Activated CD4-positive, alpha-beta memory T cell treated with anti-CD3 and anti-CD28 coated beads, Interleukin-2, amount 10 ng/mL, durations not matched to agents 7 days and 5 days (primary cell): ENCODE results near the gene CIC. TPM values are rescaled to one million over a fixed set of nuclear protein-coding genes. Genes with fewer than 3 reads are reported as not detected.

ENCODE experiments used
- CTCF ChIA-PET: fragments of 350-600 bp; sonication (Branson Sonifier 250); formaldehyde crosslinking; loops from one replicate; lab custom pipeline; 2021; ENCODE audit warnings: antibody characterized with exemption, inconsistent platforms; lab: Charles Lee
- POLR2A ChIA-PET: fragments of 350-600 bp; sonication (Branson Sonifier 250); formaldehyde crosslinking; loops from one replicate; lab custom pipeline; 2021; ENCODE audit warnings: antibody characterized with exemption; lab: Charles Lee
- DNase-seq: peaks from one replicate; pipeline ENCODE4 v3.0.0-alpha.2; 2020
- H3K27ac Mint-ChIP-seq: one replicate; pipeline ENCODE4 v1.8.0; 2021; ENCODE audit warnings: mild to moderate bottlenecking, mixed read lengths
- H3K27me3 Mint-ChIP-seq: one replicate; pipeline ENCODE4 v1.8.0; 2021; ENCODE audit warnings: mixed read lengths
- H3K36me3 Mint-ChIP-seq: one replicate; pipeline ENCODE4 v1.8.0; 2021; ENCODE audit warnings: low read depth, mixed read lengths
- H3K4me1 Mint-ChIP-seq: one replicate; pipeline ENCODE4 v1.8.0; 2021; ENCODE audit warnings: mixed read lengths
- H3K4me3 Mint-ChIP-seq: one replicate; pipeline ENCODE4 v1.8.0; 2021; ENCODE audit warnings: mild to moderate bottlenecking, mixed read lengths
- H3K9me3 Mint-ChIP-seq: one replicate; pipeline ENCODE4 v1.8.0; 2021; ENCODE audit warnings: mixed read lengths
- total RNA-seq, 2 experiments: library from RNA; stranded (reverse); gene quantifications; one replicate each; pipeline ENCODE4 v1.2.3, GENCODE V29; 2021

The CIC gene
- total RNA-seq, 2 experiments from 2014 or later, result 86.5 to 88.8 TPM

DNA sequence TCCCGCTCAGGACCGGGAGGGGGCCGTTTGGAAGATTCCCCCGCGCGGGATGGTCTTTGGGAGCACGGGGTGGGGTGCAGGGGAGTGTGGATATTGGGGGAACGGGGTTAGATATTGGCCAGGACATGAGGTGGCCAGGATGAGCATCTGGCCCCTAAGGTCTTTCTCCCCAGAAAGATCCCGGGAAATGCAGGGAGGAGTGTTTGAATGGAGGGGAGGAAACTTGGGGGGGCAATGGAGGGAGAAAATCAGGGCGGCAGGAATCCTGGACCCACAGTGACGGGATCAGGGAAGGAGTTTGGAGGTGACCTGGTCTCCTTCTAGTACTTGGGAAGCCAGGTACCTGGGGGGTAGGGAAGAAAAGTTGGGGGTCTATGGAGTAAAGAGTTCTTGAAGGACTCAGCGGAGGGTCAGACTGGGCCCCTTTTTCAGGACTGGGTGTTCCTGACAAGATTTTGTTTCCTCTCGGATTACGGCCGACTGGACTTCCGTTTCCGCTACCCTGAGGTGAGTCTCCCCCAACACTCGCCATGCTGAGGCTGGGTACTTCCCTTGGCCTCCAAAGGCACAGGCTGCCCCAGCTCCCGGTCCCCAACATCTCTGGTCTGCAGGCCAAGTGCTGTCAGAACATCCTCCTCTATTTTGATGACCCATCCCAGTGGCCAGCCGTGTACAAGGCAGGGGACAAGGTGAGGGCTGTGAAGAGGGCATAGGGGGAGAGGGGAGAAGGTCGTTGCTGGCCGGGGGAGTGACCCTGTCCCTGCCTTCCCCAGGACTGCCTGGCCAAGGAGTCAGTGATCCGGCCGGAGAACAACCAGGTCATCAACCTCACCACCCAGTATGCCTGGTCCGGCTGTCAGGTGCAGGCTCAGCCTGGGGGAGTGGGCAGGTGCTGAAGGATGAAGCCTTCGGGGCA, 45.0 kb downstream of the CIC start:
- Mint-ChIP-seq H3K4me3 (no peak overlapping the region), H3K36me3 (no peaks in the 10 kb centered on the region), H3K27ac (no peak overlapping the region), H3K4me1 (peaks cover 22% of the 10 kb centered on the region), H3K27me3 (peaks cover 37% of the 10 kb centered on the region), H3K9me3 (no peaks in the 10 kb centered on the region)
- no peak for DNase-seq
- CTCF ChIA-PET, result no interaction called here
- POLR2A ChIA-PET, result interaction anchor here (0.9 kb wide), 1 partner anchor 137 kb away, joined by 3 read pairs; no protein-coding TSS in a partner anchor

DNA sequence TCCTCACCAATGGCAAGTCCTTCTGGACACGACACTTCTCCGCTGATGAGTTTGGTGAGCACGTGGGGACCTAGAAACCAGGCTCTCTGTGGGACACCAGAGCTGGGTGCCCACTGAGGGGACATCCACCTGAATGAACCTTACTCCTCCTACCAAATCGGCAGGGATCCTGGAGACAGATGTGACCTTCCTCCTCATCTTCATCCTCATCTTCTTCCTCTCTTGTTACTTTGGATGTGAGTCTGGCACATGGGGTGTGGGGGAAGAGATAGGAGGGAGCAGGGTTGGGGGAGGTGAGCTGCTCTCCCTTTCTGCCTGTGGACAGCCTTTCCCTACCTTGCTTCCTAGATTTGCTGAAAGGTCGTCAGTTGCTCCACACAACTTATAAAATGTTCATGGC, 46.0 kb downstream of the CIC start:
- POLR2A ChIA-PET, result interaction anchor here (0.9 kb wide), 1 partner anchor 138 kb away, joined by 3 read pairs; no protein-coding TSS in a partner anchor
- Mint-ChIP-seq H3K4me1 (peaks cover 22% of the 10 kb centered on the region), H3K36me3 (no peaks in the 10 kb centered on the region), H3K27ac (no peak overlapping the region), H3K27me3 (peaks cover 38% of the 10 kb centered on the region), H3K9me3 (no peaks in the 10 kb centered on the region), H3K4me3 (no peak overlapping the region)
- CTCF ChIA-PET, result no interaction called here
- DNase-seq, result no peak

DNA sequence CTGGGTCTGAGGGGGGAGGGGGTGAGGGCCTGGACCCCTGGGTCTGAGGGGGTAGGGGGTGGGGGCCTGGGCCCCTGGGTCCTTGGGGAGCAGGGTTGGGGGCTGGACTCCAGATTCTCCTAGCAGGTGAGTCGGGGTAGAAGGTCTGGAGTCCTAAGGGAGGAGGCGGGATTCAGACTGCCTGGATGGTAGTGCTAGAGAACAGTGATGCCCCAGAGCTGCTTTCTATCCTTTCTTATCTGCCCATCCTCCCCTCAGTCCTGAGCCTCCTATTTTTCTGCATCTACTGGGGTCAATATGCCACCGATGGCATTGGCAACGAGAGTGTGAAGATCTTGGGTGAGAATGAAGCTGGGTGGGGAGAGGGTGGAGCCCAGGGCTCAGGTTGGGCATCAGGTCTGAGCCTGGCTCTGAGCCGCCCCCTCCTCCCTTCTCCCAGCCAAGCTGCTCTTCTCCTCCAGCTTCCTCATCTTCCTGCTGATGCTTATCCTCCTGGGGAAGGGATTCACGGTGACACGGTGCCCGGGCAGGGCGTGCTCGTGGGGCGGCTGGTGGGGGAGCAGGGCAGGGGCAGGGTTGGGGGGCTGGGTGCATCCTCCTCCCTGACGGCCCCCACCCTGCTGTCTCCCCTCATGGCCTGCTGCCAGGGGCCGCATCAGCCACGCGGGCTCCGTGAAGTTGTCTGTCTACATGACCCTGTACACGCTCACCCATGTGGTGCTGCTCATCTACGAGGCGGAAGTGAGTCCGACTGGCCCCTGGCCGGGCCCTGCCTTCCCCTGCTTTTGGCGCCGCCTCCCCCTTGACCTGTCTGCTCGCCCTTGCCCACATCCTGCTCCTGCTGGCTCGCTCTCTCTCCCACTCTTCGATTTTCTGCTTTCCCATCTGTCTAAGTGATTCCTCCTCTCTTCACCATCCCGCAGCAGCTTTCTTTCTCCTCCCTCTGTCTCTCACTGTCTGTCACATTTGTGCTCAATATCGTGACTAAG, 47.5 kb downstream of the CIC start:
- POLR2A ChIA-PET, result interaction anchor here (0.6 kb wide), 1 partner anchor 78 kb away, joined by 3 read pairs; no protein-coding TSS in a partner anchor
- H3K9me3 Mint-ChIP-seq, result no peaks in the 10 kb centered on the region
- H3K27ac Mint-ChIP-seq, result no peak overlapping the region
- no peak for DNase-seq
- no peaks in the 10 kb centered on the region for H3K36me3 Mint-ChIP-seq
- CTCF ChIA-PET, result no interaction called here
- H3K27me3 Mint-ChIP-seq, result peaks cover 41% of the 10 kb centered on the region
- peaks cover 22% of the 10 kb centered on the region for H3K4me1 Mint-ChIP-seq
- H3K4me3 Mint-ChIP-seq, result no peak overlapping the region

DNA sequence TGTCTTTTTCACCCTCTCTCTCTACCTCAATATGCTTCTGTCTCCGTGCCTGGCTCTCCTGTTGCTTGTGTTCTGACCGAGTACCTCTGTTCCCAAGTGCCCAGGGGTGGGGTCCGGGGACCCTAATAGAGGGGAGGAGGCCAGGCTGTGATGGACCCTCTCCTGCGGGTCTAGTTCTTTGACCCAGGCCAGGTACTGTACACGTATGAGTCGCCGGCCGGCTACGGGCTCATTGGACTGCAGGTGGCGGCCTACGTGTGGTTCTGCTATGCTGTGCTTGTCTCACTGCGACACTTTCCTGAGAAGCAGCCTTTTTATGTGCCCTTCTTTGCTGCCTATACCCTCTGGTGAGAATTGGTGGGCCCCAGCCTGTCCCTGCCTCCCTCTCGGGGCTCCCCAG, 48.5 kb downstream of the CIC start:
- H3K27ac Mint-ChIP-seq, result no peak overlapping the region
- H3K4me1 Mint-ChIP-seq, result peaks cover 18% of the 10 kb centered on the region
- no peaks in the 10 kb centered on the region for H3K9me3 Mint-ChIP-seq
- H3K27me3 Mint-ChIP-seq, result peaks cover 38% of the 10 kb centered on the region
- ChIA-PET CTCF (no interaction called here), POLR2A (no interaction called here)
- H3K36me3 Mint-ChIP-seq, result no peaks in the 10 kb centered on the region
- DNase-seq, result no peak
- no peak overlapping the region for H3K4me3 Mint-ChIP-seq

DNA sequence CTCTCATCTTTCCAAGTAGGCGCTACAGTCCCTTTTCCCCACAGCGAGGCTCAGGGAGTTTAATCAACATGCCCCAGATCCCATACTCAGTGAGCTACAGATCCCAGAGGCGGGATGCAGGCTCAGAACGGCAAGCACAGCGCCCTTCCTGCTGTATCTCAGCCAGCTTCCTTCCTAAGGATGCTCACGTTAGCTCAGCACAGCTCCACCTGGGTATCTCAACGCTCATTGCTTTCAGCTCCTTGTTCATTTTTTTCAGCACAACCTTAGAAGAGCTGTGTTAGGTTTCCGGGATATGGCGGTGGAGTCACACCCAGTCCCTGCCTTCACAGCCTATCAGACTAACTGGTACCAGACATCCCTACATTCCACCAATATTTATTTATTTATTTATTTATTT, 53.3 kb downstream of the CIC start:
- DNase-seq, result no peak
- ChIA-PET POLR2A (no interaction called here), CTCF (interaction anchor here (0.6 to 1.6 kb wide), 9 partner anchors 18 to 287 kb away, joined by 3 to 5 read pairs (median 3); partner anchors contain the start of gene POU2F2)

DNA sequence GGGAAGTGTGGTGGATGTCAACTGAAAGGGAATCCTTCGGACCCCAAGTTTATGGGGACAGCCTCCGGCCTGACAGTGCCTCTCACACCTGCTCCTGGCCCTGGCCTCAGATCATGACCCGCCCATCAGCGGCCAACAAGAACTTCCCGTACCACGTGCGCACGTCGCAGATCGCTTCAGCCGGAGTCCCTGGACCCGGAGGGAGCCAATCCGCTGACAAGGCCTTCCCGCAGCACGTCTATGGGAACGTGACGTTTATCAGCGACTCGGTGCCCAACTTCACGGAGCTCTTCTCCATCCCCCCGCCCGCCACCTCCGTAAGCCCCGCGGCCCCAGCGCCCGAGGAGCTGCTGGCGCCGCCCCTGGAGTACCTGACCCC, 54.4 kb downstream of the CIC start:
- ChIA-PET POLR2A (interaction anchor here (1.0 kb wide), 1 partner anchor 190 kb away, joined by 3 read pairs; no protein-coding TSS in a partner anchor), CTCF (interaction anchor here (1.2 to 1.6 kb wide), 4 partner anchors 13 to 215 kb away, joined by 3 to 5 read pairs (median 4); no protein-coding TSS in a partner anchor)
- DNase-seq, result no peak
- Mint-ChIP-seq H3K27me3 (peaks cover 29% of the 10 kb centered on the region), H3K4me1 (peaks cover 18% of the 10 kb centered on the region), H3K27ac (no peak overlapping the region), H3K4me3 (peak overlapping the region; percentile 21), H3K36me3 (no peaks in the 10 kb centered on the region), H3K9me3 (no peaks in the 10 kb centered on the region)

More for the DNA sequence above, 53.3 kb downstream of the CIC start:
- Mint-ChIP-seq H3K9me3 (no peaks in the 10 kb centered on the region), H3K27ac (no peak overlapping the region), H3K4me1 (peaks cover 19% of the 10 kb centered on the region), H3K36me3 (no peaks in the 10 kb centered on the region), H3K27me3 (peaks cover 29% of the 10 kb centered on the region), H3K4me3 (no peak overlapping the region)

DNA sequence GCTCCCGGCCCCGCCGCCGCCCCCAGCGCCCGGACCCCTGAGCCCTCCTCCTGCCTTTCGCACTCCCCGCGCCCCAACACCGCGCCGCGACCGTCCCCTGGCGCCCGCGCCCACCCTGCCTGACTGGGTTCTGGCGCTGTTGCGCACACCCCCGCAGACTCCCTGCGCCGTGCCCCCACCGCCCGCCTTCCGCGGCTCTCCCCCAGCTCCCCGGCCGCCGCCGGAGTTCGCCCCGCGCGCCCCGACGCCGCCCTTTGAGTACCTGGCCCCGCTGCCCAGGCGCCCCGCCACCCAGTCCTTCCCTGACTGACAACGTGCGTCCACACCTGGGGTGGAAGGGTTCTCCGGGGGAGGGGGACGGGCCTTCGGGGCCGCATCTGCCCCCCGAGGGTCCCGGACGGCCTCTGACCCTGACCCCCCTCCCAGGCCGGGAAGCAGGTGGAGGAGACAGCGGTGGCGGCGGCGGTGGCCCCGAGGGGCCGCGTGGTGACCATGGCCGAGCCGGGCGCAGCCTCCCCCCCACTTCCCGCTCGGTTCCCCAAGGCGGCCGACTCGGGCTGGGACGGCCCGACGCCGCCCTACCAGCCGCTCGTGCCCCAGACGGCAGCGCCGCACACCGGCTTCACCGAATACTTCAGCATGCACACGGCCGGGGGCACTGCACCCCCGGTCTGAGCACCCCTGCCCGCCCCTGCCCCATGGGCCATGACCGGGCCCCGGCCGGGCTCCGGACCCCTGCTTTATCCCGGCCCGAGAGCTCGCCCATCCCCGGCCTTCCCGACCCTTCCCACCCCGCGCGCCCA, 55.0 kb downstream of the CIC start:
- Mint-ChIP-seq H3K4me1 (peaks cover 18% of the 10 kb centered on the region), H3K36me3 (no peaks in the 10 kb centered on the region), H3K27me3 (peaks cover 29% of the 10 kb centered on the region), H3K9me3 (no peaks in the 10 kb centered on the region), H3K4me3 (no peak overlapping the region), H3K27ac (no peak overlapping the region)
- POLR2A ChIA-PET, result no interaction called here
- CTCF ChIA-PET, result interaction anchor here (1.2 to 1.6 kb wide), 2 partner anchors 13 to 20 kb away, joined by 3 to 4 read pairs; no protein-coding TSS in a partner anchor
- DNase-seq, result peak; percentile 29

DNA sequence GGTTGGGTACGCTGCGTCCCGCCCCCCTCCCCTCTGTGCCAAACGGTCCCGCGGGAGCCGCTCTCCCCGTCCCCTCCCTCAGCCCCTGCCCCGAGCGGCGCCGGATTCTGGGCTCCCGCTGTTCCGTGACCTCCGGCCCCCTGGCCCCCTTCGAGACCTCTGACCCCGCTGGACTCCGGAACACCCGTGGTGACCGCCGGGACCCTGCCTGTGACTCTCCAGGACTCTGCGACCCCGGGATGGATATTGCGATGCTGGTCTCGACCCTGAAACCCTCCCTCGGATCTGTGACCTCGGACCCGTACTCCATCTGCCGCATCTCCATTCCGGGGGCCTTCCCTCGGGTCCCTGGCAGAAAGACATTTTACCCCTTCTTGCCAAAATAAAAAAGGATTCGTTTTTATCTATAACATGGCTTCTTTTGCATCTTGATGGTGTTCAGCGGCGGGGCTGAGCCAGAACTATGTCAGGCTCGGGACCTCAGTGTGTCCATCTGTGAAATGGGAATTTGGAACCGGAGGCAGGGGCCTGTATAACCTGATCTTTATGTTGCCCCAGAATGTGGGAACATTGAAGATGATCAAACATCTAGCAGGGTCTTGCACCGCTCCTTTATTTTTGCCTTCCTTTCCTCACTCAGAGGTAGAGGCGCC, 55.7 kb downstream of the CIC start:
- H3K27me3 Mint-ChIP-seq, result peaks cover 29% of the 10 kb centered on the region
- POLR2A ChIA-PET, result no interaction called here
- peaks cover 18% of the 10 kb centered on the region for H3K4me1 Mint-ChIP-seq
- H3K4me3 Mint-ChIP-seq, result peak overlapping the region; percentile 86
- no peaks in the 10 kb centered on the region for H3K36me3 Mint-ChIP-seq
- peak overlapping the region; percentile 76 for H3K27ac Mint-ChIP-seq
- CTCF ChIA-PET, result no interaction called here
- DNase-seq, result no peak
- H3K9me3 Mint-ChIP-seq, result no peaks in the 10 kb centered on the region

DNA sequence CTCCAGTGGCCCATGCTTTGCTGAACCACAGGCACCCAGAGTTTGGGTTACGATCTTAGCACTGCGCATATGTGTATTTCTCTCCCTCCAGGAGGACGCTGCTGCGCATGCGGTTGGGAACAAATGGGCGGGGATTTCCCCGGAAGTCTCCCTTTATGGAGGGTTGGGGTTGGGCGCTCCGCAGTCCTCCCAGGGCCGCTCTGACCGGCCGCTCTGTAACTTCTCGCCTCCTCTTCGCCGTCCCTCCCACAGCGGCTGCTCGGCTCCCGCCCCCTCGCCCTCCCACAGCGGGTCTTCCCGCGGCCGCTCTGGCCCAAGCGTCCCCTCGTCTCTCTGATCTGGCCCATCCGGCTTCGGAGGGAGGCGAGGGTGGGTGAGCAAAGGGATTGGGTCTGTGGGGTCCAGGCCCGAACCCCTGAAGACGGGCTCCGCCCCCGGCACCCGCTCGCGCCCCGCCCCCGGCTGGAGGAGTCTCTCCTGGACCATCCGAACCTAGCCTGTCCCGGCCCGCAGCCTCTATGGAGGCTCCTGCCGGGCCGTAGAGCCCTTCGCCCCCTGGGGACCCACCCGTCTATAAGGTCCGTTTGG, 56.4 kb downstream of the CIC start, which contains the start of gene MEGF8:
Gene MEGF8 (plus strand): TSS at position 328 of the 588 bp plus-strand sequence. CDS start 609 bp downstream, outside the sequence.
- Mint-ChIP-seq H3K4me1 (peaks cover 18% of the 10 kb centered on the region), H3K36me3 (no peaks in the 10 kb centered on the region), H3K9me3 (no peaks in the 10 kb centered on the region), H3K27me3 (peaks cover 24% of the 10 kb centered on the region), H3K27ac (peak within 1 kb of the TSS; percentile 76), H3K4me3 (peak within 1 kb of the TSS; percentile 86)
- DNase-seq, result peak; percentile 99
- ChIA-PET POLR2A (no interaction called here), CTCF (no interaction called here)

DNA sequence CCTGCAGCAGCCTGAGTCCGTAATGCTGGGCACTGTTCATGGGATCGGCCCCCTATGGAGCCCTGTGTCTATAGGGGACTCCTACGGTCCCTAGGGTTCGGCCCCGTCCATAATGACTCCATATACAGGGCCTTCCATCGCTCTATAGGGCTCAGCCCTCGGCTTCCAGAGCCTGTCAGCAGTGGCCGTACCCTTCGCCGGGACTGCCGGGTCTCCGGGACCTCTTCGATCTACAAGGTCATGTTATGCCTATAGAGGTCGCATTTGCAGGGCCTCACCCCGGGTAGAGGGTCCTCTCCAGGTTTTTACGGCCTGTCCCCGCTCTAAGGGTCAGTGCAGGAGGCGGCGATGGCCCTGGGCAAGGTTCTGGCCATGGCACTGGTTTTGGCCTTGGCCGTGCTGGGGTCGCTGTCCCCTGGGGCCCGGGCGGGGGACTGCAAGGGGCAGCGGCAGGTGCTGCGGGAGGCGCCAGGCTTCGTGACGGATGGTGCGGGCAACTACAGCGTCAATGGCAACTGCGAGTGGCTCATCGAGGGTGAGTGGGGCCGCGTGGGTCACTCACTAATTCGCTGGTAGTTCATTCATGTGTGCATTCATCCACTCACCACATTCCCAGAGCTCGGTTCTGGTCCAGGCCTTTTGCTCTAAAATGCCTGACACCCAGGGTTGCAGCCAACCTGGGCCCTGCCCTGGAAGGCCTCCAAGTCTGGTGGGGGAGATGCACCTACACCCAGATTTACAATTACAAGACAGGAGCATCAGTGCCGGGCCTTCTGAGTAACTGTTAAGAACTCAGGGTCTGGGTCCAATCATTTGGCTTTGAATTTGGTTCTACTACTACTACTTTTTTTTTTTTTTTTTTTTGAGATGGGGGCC, 57.1 kb downstream of the CIC start:
- POLR2A ChIA-PET, result no interaction called here
- Mint-ChIP-seq H3K36me3 (no peaks in the 10 kb centered on the region), H3K9me3 (no peaks in the 10 kb centered on the region), H3K27ac (peak overlapping the region; percentile 76), H3K4me3 (peak overlapping the region; percentile 86), H3K4me1 (peaks cover 18% of the 10 kb centered on the region), H3K27me3 (peaks cover 22% of the 10 kb centered on the region)
- no peak for DNase-seq
- CTCF ChIA-PET, result interaction anchor here (0.9 kb wide), 1 partner anchor 218 kb away, joined by 3 read pairs; no protein-coding TSS in a partner anchor
